ENCODE measurements around the gene SMIM29. TPM values are rescaled to one million over a fixed set of nuclear protein-coding genes. Genes with fewer than 3 reads are reported as not detected.

The SMIM29 gene
- total and polyA plus RNA-seq, 3 experiments from 2014 or later, result 23.0 to 62.5 (median 26.0) TPM

- DNase-seq, result no peak
- H3K27ac Mint-ChIP-seq, result peak overlapping the region in 7 of 8 donors; percentile 70 to 95 (median 79)
- H3K4me3 ChIP-seq (ENCODE audit: low read length), result no peak overlapping the region
- H3K36me3 ChIP-seq (ENCODE audit: insufficient read depth, low read length), result peaks cover 16% of the 10 kb centered on the region
- H3K9me3 ChIP-seq (ENCODE audit: low read length), result no peaks in the 10 kb centered on the region
- peaks cover 0 to 66% (median 2%) of the 10 kb centered on the region in 3 donors for H3K36me3 Mint-ChIP-seq
- POLR2A ChIA-PET, result interaction anchor here (0.6 to 1.2 kb wide), 2 partner anchors 19 to 161 kb away, joined by 4 to 11 read pairs; no protein-coding TSS in a partner anchor
- H3K27me3 ChIP-seq (ENCODE audit: insufficient read depth, low read length, poor library complexity, severe bottlenecking), result no peaks in the 10 kb centered on the region
- peaks cover 0 to 1% of the 10 kb centered on the region in 2 donors for H3K27me3 Mint-ChIP-seq
- peaks cover 45 to 89% (median 51%) of the 10 kb centered on the region in 3 donors for H3K4me1 Mint-ChIP-seq
- CTCF ChIA-PET, result interaction anchor here (0.9 to 2.3 kb wide), 2 partner anchors 46 kb away, joined by 3 to 7 read pairs; no protein-coding TSS in a partner anchor
- no peaks in the 10 kb centered on the region for H3K9me3 Mint-ChIP-seq
- peaks cover 23% of the 10 kb centered on the region for H3K4me1 ChIP-seq (ENCODE audit: insufficient read depth, low read length)
- peak overlapping the region; percentile 24 for H3K27ac ChIP-seq (ENCODE audit: low read depth, low read length)
- peak overlapping the region in 5 of 7 donors; percentile 6 to 70 (median 41) for H3K4me3 Mint-ChIP-seq
Measured at GRCh38 chr6:34242252-34243130, 6.3 kb downstream of the SMIM29 start.

DNA sequence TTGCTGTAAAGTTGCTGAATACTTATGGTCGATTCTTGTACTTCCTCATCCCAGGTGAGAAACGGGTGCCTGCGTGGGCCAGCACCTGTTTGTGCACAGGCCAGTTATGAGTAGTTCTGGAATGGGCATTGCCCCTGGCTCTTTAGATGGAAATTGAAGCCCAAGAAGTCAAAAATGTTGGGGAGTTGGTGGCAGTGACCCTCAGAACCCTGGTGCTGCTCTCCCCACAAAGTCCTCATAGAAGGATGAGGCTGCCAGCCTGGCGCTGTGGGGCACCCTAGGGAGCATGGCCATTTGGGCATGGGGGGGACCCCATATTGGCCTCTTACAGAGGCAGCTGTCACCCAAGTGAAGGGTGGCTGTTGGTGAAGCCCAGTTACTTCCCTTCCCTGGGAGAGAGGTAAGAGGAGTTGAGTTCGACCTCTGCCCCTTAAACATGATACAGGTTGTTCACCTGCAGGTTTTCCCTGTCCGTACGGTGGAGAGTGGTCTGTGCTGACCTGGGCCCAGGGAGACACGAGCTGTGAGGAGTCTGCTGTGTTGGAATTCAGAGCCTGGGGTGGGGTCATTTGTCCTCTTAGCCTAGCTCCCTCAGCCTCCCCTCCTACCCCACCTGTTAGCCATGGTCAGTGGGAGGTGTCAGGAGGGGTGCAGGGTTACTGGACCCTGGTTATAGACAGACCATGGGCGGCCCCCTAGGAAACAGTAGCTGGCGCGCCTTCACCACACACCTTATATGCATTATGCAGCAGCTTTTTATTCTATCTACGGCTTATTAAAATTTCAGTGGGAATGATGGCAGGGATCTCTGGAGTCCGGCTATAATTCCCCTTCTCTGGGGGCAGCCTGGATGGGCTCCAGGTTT is 7.2 kb downstream of the SMIM29 start:
- H3K4me3 Mint-ChIP-seq, result peak overlapping the region in 2 of 7 donors; percentile 28 to 70
- no peaks in the 10 kb centered on the region for H3K9me3 Mint-ChIP-seq
- DNase-seq, result no peak
- no peaks in the 10 kb centered on the region for H3K27me3 ChIP-seq (ENCODE audit: insufficient read depth, low read length, poor library complexity, severe bottlenecking)
- peaks cover 41 to 81% (median 46%) of the 10 kb centered on the region in 3 donors for H3K4me1 Mint-ChIP-seq
- H3K36me3 Mint-ChIP-seq, result peaks cover 0 to 67% (median 2%) of the 10 kb centered on the region in 3 donors
- H3K27me3 Mint-ChIP-seq, result peaks cover 0 to 1% of the 10 kb centered on the region in 2 donors
- CTCF ChIA-PET, result interaction anchor here (0.9 kb wide), 1 partner anchor 46 kb away, joined by 3 read pairs; no protein-coding TSS in a partner anchor
- H3K4me3 ChIP-seq (ENCODE audit: low read length), result no peak overlapping the region
- peaks cover 16% of the 10 kb centered on the region for H3K36me3 ChIP-seq (ENCODE audit: insufficient read depth, low read length)
- H3K9me3 ChIP-seq (ENCODE audit: low read length), result no peaks in the 10 kb centered on the region
- H3K4me1 ChIP-seq (ENCODE audit: insufficient read depth, low read length), result peaks cover 21% of the 10 kb centered on the region
- H3K27ac ChIP-seq (ENCODE audit: low read depth, low read length), result no peak overlapping the region
- peak overlapping the region in 7 of 8 donors; percentile 27 to 90 (median 76) for H3K27ac Mint-ChIP-seq
- POLR2A ChIA-PET, result interaction anchor here (0.6 to 1.2 kb wide), 2 partner anchors 18 to 162 kb away, joined by 4 to 11 read pairs; no protein-coding TSS in a partner anchor

DNA sequence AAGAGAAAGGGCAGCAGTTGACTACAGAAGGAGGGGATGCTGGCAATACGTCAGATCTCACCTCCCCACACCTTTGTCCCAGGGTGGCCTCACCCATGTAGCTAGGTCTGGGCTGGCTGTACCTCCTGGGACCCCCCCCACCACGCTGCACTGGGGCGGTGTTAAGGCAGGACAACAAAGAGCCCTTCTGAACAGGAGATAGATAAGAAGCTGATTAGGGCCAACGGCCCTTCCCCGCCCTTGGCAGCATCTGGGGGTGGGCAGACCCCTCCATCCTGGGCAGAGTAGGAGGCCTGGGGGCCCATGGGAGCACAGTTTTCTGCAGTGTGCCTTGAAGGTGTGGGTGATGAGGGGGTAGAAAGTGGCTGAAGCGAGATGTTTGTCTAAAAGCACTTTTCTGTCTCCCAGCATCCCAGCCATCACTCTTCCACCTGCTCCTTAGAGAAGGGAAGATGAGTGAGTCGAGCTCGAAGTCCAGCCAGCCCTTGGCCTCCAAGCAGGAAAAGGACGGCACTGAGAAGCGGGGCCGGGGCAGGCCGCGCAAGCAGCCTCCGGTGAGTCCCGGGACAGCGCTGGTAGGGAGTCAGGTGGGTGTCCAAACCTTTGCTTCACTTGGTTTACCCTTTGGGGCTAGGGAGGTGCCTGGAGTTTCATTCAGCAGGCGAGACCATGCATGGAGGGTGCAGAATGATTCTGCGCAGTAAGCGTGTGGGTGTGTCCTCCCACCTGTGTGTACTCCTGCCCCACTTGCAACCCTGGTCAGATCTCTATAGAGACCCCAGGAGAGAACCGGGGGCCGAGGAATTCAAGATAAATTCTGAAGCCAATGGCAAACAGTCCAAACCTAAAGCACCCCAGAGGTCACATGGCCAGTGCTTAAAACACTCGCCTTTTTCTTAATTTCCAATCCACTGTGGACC is 8.2 kb downstream of the SMIM29 start:
- Mint-ChIP-seq H3K27ac (peak overlapping the region; percentile 32 to 96 (median 66)), H3K4me1 (peaks cover 42 to 80% (median 46%) of the 10 kb centered on the region in 3 donors), H3K36me3 (peaks cover 0 to 64% (median 2%) of the 10 kb centered on the region in 3 donors), H3K27me3 (no peaks in the 10 kb centered on the region), H3K4me3 (peak overlapping the region in 1 of 7 donors; percentile 92), H3K9me3 (no peaks in the 10 kb centered on the region)
- POLR2A ChIA-PET, result no interaction called here
- Histone ChIP-seq H3K4me1 (ENCODE audit: insufficient read depth, low read length) (peaks cover 27% of the 10 kb centered on the region), H3K36me3 (ENCODE audit: insufficient read depth, low read length) (peaks cover 16% of the 10 kb centered on the region), H3K9me3 (ENCODE audit: low read length) (no peaks in the 10 kb centered on the region), H3K27ac (ENCODE audit: low read depth, low read length) (no peak overlapping the region), H3K27me3 (ENCODE audit: insufficient read depth, low read length, poor library complexity, severe bottlenecking) (no peaks in the 10 kb centered on the region), H3K4me3 (ENCODE audit: low read length) (no peak overlapping the region)
- CTCF ChIA-PET, result interaction anchor here (1.4 kb wide), 1 partner anchor 8 kb away, joined by 3 read pairs; the partner anchor contains the start of gene SMIM29
- no peak for DNase-seq

GRCh38 chr6:34239893-34240292 is 8.9 kb downstream of the SMIM29 start:
- H3K27me3 Mint-ChIP-seq, result no peaks in the 10 kb centered on the region
- peaks cover 27% of the 10 kb centered on the region for H3K4me1 ChIP-seq (ENCODE audit: insufficient read depth, low read length)
- no peaks in the 10 kb centered on the region for H3K9me3 ChIP-seq (ENCODE audit: low read length)
- DNase-seq, result no peak
- peaks cover 16% of the 10 kb centered on the region for H3K36me3 ChIP-seq (ENCODE audit: insufficient read depth, low read length)
- H3K4me1 Mint-ChIP-seq, result peaks cover 40 to 73% (median 46%) of the 10 kb centered on the region in 3 donors
- H3K9me3 Mint-ChIP-seq, result no peaks in the 10 kb centered on the region
- CTCF ChIA-PET, result interaction anchor here (1.4 kb wide), 1 partner anchor 9 kb away, joined by 3 read pairs; the partner anchor contains the start of gene SMIM29
- POLR2A ChIA-PET, result no interaction called here
- peaks cover 0 to 57% (median 2%) of the 10 kb centered on the region in 3 donors for H3K36me3 Mint-ChIP-seq
- no peak overlapping the region for H3K27ac ChIP-seq (ENCODE audit: low read depth, low read length)
- H3K4me3 Mint-ChIP-seq, result peak overlapping the region in 1 of 7 donors; percentile 92
- H3K27ac Mint-ChIP-seq, result peak overlapping the region in 6 of 8 donors; percentile 32 to 96 (median 72)
- no peak overlapping the region for H3K4me3 ChIP-seq (ENCODE audit: low read length)
- no peaks in the 10 kb centered on the region for H3K27me3 ChIP-seq (ENCODE audit: insufficient read depth, low read length, poor library complexity, severe bottlenecking)

GRCh38 chr6:34239500-34239825 is 9.3 kb downstream of the SMIM29 start:
- peaks cover 16% of the 10 kb centered on the region for H3K36me3 ChIP-seq (ENCODE audit: insufficient read depth, low read length)
- H3K27me3 ChIP-seq (ENCODE audit: insufficient read depth, low read length, poor library complexity, severe bottlenecking), result no peaks in the 10 kb centered on the region
- DNase-seq, result no peak
- Mint-ChIP-seq H3K36me3 (peaks cover 0 to 53% (median 2%) of the 10 kb centered on the region in 3 donors), H3K4me1 (peaks cover 40 to 72% (median 47%) of the 10 kb centered on the region in 3 donors), H3K9me3 (no peaks in the 10 kb centered on the region), H3K27me3 (no peaks in the 10 kb centered on the region), H3K4me3 (peak overlapping the region in 3 of 7 donors; percentile 63 to 92 (median 88)), H3K27ac (peak overlapping the region in 7 of 8 donors; percentile 32 to 96 (median 94))
- peak overlapping the region; percentile 81 for H3K27ac ChIP-seq (ENCODE audit: low read depth, low read length)
- H3K4me3 ChIP-seq (ENCODE audit: low read length), result no peak overlapping the region
- peaks cover 27% of the 10 kb centered on the region for H3K4me1 ChIP-seq (ENCODE audit: insufficient read depth, low read length)
- H3K9me3 ChIP-seq (ENCODE audit: low read length), result no peaks in the 10 kb centered on the region
- ChIA-PET CTCF (interaction anchor here (1.4 kb wide), 1 partner anchor 9 kb away, joined by 3 read pairs; the partner anchor contains the start of gene SMIM29), POLR2A (no interaction called here)

DNA sequence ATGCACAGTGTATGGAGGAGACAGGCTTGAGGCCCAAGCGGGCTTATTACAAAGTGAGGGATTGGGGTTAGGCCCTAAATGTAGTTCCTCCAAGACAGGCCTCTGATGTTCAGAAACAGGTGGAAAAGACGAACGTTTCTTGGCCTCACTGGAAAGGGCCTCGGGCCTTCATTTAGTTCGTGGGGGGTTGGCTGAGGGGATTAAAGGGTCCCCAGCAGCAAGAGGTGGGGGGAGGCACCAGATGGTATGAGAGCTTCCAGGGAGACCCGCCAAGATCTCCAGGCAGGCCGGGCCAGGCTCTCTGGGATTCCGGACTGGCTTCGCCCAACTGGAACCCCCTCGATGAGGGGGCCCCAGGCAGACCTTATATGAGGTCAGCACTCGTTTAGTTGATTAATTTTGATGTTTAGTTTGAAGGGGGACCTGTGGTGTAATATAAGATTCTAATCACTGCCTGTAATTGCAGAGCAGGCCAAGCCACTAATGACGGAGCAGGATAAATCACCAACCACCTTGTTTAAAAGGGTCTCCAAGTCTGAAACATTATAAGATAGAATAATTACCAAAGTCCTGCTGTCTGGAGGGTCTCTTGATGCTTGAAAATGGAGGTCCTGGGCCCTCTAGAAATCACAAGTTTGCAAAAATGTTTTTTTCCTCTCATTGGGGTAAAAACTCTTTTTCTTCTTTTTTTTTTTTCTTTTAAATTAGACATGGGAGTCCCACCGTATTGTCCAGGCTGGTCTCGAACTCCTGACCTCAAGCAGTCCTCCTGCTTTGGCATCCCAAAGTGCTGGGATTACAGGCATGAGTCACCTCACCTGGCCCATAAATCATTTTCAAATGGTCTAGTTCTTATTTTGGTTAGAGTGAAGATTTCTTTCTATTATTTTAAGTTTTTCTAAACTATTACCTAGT is 10.0 kb downstream of the SMIM29 start:
- H3K4me3 Mint-ChIP-seq, result peak overlapping the region; percentile 78 to 92 (median 85)
- peaks cover 16% of the 10 kb centered on the region for H3K36me3 ChIP-seq (ENCODE audit: insufficient read depth, low read length)
- ChIA-PET CTCF (no interaction called here), POLR2A (no interaction called here)
- no peaks in the 10 kb centered on the region for H3K27me3 Mint-ChIP-seq
- peak overlapping the region; percentile 83 to 97 (median 94) for H3K27ac Mint-ChIP-seq
- H3K27ac ChIP-seq (ENCODE audit: low read depth, low read length), result peak overlapping the region; percentile 81
- peaks cover 0 to 48% (median 2%) of the 10 kb centered on the region in 3 donors for H3K36me3 Mint-ChIP-seq
- peak overlapping the region; percentile 67 for H3K4me3 ChIP-seq (ENCODE audit: low read length)
- H3K4me1 ChIP-seq (ENCODE audit: insufficient read depth, low read length), result peaks cover 27% of the 10 kb centered on the region
- no peaks in the 10 kb centered on the region for H3K9me3 Mint-ChIP-seq
- H3K9me3 ChIP-seq (ENCODE audit: low read length), result no peaks in the 10 kb centered on the region
- H3K27me3 ChIP-seq (ENCODE audit: insufficient read depth, low read length, poor library complexity, severe bottlenecking), result no peaks in the 10 kb centered on the region
- no peak for DNase-seq
- H3K4me1 Mint-ChIP-seq, result peaks cover 43 to 70% (median 52%) of the 10 kb centered on the region in 3 donors
